CD4-positive, alpha-beta T cell treated with Interleukin-2 at 100 ng/mL for 4 hours (primary cell): ENCODE measurements around the gene KRTAP1-5.
"Not testable (repeated sequence)": the region's sequence is repeated elsewhere in the genome, so short reads cannot be mapped to it uniquely, and the experiment has no call there.

Source experiments
- DNase-seq: peaks from one replicate; pipeline ENCODE4 v3.0.0-alpha.2; 2020; ENCODE audit warnings: low spot score

The KRTAP1-5 gene

DNA sequence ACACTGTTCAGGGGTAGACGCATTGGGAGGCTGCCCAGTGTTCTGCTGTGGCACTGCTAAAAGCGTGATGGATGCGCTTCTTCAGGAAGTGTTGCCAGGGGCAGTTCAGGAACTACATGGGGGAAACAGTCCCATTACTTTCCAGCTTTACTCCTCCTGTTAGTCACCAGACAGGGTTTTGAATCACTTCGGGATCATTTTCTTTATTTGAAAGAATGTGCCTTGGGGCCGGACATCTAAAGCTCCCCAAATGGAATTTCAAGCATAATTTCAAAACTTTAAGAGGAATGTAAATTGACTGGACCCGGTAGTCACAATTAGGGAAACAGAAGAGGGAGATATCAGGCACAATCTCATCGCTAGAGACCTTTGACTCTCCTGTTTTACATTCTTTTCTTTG is 21.4 kb upstream of the KRTAP1-5 start:
- DNase-seq = no peak

- DNase-seq = not testable (repeated sequence)
Measured at GRCh38 chr17:41046735-41047465, 19.9 kb upstream of the KRTAP1-5 start, which contains the start of gene KRTAP2-1. KRTAP2-1 (minus strand) TSS chr17:41047316; CDS start chr17:41047267, 49 bp downstream.

DNA sequence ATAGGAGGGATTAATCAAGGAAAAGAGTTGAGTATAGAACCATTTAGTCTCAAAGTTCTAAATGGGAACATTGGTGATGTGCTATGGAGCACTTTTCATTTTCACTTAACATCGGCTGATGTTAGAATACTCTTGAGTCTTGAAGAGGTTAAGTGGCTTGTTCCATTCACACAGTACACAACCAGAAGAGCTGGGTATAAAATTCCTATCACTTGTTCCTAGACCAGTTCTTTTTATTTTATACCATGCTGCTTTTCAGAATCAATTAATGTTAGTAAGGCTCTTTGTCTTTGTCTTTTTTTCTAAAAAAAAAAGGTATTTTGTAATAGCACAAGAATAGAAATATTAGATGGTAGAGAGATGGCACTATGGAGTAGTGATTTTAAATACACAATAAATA is 15.9 kb upstream of the KRTAP1-5 start:
- no peak for DNase-seq

GRCh38 chr17:41040783-41041571 is 14.0 kb upstream of the KRTAP1-5 start, which contains the start of gene KRTAP1-1:
KRTAP1-1 (minus strand) TSS chr17:41041450; CDS start chr17:41041397, 53 bp downstream.
- DNase-seq = not testable (repeated sequence)

GRCh38 chr17:41037853-41038350 is 10.9 kb upstream of the KRTAP1-5 start:
- no peak for DNase-seq

- DNase-seq = not testable (repeated sequence)
Measured at GRCh38 chr17:41034346-41034935, 7.4 kb upstream of the KRTAP1-5 start, which contains the start of gene KRTAP1-3. KRTAP1-3 (minus strand) TSS chr17:41034874; CDS start chr17:41034821, 53 bp downstream.

- DNase-seq = no peak
Measured at GRCh38 chr17:41029633-41030245, 2.7 kb upstream of the KRTAP1-5 start, which contains the start of gene KRTAP1-4. KRTAP1-4 (minus strand) TSS chr17:41030195; CDS start chr17:41030078, 117 bp downstream.

GRCh38 chr17:41024697-41025096 is 2.3 kb downstream of the KRTAP1-5 start:
- DNase-seq = no peak

DNA sequence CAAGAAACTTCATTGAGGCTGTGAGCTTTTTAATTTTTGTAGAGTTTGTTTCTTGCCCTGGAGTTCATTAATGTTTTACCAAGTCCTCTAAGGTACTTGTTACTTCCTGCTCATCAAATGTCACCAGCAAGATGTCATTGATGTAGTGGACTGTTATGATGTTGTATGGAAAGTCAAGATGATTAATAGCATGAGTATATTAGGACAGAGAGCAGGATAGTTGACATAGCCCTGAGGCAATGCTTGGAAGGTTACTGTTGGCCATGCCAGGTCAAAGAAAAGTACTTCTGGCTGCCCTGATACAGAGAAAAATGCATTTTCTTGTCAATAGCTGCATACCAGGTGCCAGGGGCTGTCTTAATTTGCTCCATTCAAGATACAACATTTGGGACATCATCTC is 6.7 kb downstream of the KRTAP1-5 start:
- DNase-seq = no peak

- no peak for DNase-seq
Measured at GRCh38 chr17:41019415-41019814, 7.6 kb downstream of the KRTAP1-5 start.

DNA sequence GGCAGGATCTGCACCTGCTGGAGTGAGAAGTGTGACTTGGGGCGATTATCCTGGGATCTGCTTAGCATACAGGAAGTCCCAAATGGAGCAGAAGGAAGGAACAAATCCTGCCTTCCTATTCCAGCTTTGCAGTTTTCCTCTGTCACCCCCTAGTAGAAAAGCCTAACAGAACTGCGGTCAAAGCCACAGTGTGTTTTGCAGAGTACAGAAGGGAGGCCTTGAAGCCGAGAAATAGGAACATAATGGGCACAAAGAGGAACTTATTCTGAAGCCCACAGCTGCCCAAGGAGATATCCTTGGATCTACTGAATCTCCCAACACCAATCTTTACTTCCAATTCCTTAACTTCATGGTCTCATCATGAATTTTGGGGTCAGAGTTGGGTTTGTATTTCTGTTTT is 8.5 kb downstream of the KRTAP1-5 start:
- DNase-seq = no peak

DNA sequence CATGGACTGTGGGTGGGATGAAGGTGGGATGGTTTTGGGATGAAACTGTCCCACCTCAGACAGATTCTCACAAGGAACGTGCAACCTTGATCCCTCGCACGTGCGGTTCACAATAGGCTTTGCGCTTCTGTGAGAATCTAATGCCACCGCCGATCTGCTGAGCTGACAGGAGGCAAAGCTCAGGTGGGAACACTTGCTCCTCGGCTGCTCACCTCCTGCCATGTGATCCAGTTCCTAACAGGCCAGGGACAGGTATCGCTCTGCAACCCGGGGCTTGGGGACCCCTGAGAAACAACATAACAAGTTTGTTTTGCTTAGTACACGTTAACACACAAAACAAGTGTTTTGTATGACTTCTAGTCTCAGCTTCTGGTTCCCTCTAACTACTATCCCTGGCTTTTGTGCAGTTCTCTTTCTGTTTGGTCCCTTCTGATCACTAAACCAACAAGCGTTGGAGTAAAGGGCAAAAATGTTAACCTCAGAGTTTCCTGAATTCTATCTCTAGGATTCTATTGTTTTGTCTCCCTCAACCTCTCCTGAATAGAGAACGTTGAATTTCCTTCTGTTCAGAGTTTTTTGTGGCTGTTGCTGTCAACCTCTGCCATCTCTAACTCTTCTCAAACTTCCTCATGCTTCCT is 10.3 kb downstream of the KRTAP1-5 start:
- no peak for DNase-seq

- no peak for DNase-seq
Measured at GRCh38 chr17:41015454-41015853, 11.6 kb downstream of the KRTAP1-5 start.

GRCh38 chr17:41013606-41014005 is 13.4 kb downstream of the KRTAP1-5 start:
- DNase-seq = no peak

DNA sequence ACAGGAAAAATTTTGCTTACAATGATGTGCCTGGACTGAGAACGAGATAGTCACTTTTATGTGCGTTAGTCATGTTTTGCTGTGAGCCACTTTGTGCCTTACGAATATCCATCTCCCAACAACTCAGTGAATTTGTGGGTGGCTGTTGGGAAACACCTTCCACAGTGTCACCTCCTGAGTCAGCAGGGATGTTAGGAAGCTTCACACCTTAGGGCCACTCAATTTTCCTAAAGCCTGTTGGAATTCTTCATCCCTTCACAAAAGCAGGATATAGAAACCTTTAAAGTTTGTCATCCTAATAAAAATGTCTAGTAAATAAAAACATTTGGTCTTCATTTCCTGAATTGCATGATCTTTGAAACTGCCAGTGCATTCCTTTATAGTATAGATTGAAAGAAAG is 13.8 kb downstream of the KRTAP1-5 start:
- no peak for DNase-seq

DNA sequence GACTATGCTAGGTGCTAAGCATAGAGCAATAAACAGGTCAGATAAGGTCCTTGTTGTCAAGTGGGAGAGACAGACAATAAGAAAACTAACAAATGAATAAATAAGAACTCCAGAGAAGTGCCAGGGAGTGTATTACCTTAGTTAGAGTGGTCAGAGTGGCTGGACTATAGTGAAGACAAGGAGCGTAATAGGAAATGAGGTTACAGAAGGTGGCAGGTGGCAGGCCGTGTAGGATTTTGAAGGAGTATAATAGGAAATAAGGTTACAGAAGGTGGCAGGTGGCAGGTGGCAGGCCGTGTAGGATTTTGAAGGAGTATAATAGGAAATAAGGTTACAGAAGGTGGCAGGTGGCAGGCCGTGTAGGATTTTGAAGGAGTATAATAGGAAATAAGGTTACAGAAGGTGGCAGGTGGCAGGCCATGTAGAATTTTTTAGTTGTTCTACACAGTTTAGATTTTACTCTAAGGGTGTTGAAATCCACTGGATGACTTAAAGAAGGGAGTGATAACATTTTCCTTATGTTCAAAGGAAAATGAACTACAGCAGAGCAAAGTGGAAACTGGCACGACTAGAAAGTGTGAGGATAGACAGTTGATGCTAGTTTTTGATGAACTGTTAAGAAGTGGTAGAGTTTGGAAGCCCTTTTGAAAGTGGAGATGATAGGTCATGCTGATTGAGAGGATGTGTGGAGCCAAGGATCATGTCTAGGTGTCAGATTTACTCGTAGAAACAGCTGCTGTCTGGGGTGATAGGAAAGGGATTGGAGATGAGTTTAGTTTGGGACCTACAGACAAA is 14.5 kb downstream of the KRTAP1-5 start:
- no peak for DNase-seq

DNA sequence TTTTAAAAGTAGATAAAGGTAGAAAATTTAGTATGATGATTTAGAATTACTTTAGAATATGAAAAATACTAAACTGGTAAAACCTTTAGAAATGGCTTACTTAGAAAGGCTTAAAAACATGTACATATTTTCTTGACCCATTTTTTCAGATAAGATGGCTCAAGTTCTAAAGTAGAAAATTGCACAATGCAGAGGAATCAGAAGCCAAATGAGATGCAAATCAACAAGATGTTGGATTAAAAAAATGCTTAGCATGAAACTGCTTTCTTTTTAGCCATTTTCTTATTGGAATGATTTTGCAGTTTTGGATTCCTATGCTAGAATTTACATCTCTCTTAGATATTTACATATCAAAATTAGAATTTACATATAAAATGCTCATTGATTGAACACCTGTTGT is 16.6 kb downstream of the KRTAP1-5 start:
- no peak for DNase-seq

GRCh38 chr17:41009936-41010335 is 17.1 kb downstream of the KRTAP1-5 start:
- DNase-seq = no peak

DNA sequence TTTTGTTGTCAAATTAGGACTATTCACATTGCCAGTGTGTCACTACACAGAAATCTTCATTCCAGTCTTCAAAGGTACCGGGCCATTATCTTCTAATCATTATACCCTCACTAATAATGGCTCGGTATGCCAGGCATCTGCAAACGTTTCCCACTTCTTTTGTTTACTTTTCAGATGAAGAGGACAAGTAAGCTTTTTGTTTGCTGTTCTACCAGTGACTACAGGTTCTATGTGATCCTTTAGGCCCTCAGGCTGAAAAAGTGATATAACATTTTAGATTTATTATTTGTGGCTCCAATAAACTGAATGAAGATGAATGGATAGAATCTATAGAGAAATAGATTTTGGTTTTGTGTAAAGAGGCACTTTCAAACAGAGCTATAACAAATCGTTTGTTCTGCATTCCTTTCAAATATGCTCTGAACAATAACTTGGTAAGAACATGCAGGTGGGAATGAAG is 17.7 kb downstream of the KRTAP1-5 start:
- DNase-seq = no peak

GRCh38 chr17:41008811-41009210 is 18.2 kb downstream of the KRTAP1-5 start, which contains the start of gene KRTAP3-1:
KRTAP3-1 (minus strand) TSS chr17:41009128; CDS start chr17:41009074, 54 bp downstream.
- no peak for DNase-seq
